Endothelial cell of umbilical vein (primary cell): Measurements from ENCODE around the gene CCDC136. TPM values are rescaled to one million over a fixed set of nuclear protein-coding genes. Genes with fewer than 3 reads are reported as not detected.

Experiments used
- BruUV-seq: library from RNA; stranded (reverse); fragments of 400-500 nt; replicated peaks from 2 replicates; lab custom pipeline; 2021; lab: Mats Ljungman, UMichigan
- CTCF ChIA-PET: fragments of 300-600, 350-600 bp; sonication (Branson Sonifier 250); formaldehyde crosslinking; loops from one replicate; lab custom pipeline; 2021; ENCODE audit warnings: antibody characterized with exemption, inconsistent platforms; lab: Charles Lee
- POLR2A ChIA-PET: fragments of 300-600, 350-600 bp; sonication (Branson Sonifier 250); formaldehyde crosslinking; loops from one replicate; lab custom pipeline; 2021; ENCODE audit warnings: antibody characterized with exemption, inconsistent platforms; lab: Charles Lee
- DNase-seq: peaks from one replicate; pipeline ENCODE4 v3.0.0-alpha.2; 2011; ENCODE audit warnings: low read depth, low spot score
- FAIRE-seq: peaks from 2 replicates; lab custom pipeline; 2011; peaks lifted over from hg19 to GRCh38; lab: Jason Lieb, UNC
- H2AFZ ChIP-seq: 2 replicates; pipeline ENCODE4 v1.6.0; 2012; ENCODE audit warnings: low read depth, low read length, control low read depth, inconsistent platforms
- H3K27ac ChIP-seq: 2 replicates; pipeline ENCODE4 v1.5.1; 2011; ENCODE audit warnings: low read depth, mild to moderate bottlenecking, control low read depth, low read length, moderate library complexity; ENCODE audit not compliant: insufficient read depth
- H3K27me3 ChIP-seq, 2 experiments: 2 replicates each; pipeline versions ENCODE4 v1.6.0 to v1.6.1; 2011; ENCODE audit warnings: low read length in 2 of 2, mixed read lengths in 1 of 2; ENCODE audit not compliant: control insufficient read depth in 2 of 2, insufficient read depth in 2 of 2
- H3K36me3 ChIP-seq, 2 experiments: 2 replicates in 1 of 2; 3 replicates in 1 of 2; pipeline ENCODE4 v1.5.1; 2011; ENCODE audit warnings: low read length in 2 of 2, mild to moderate bottlenecking in 1 of 2, moderate library complexity in 1 of 2; ENCODE audit not compliant: control insufficient read depth in 2 of 2, insufficient read depth in 2 of 2; ENCODE audit errors: extremely low read depth in 1 of 2
- H3K4me1 ChIP-seq: 3 replicates; pipeline ENCODE4 v1.5.1; 2011; ENCODE audit warnings: mild to moderate bottlenecking, low read length; ENCODE audit not compliant: control insufficient read depth, insufficient read depth; ENCODE audit errors: extremely low read depth
- H3K4me2 ChIP-seq: 2 replicates; pipeline ENCODE4 v1.6.1; 2011; ENCODE audit warnings: low read length, control low read depth, mixed read lengths; ENCODE audit not compliant: insufficient read depth
- H3K4me3 ChIP-seq, 3 experiments: fragments of 200-600 bp in 1 of 3; sonication (generic), shearing (Covaris generic) in 1 of 3; replicated peaks in 1 of 3; 2 replicates each; pipeline ENCODE4 v1.5.1; 2011 to 2016; ENCODE audit warnings: control low read depth in 3 of 3, low read length in 3 of 3, mild to moderate bottlenecking in 2 of 3, inconsistent platforms in 1 of 3, low read depth in 1 of 3, moderate library complexity in 1 of 3; ENCODE audit not compliant: insufficient read depth in 1 of 3
- H3K79me2 ChIP-seq: 2 replicates; pipeline ENCODE4 v1.6.0; 2012; ENCODE audit warnings: low read length, inconsistent platforms; ENCODE audit not compliant: control insufficient read depth, insufficient read depth
- H3K9ac ChIP-seq: replicated peaks from 2 replicates; pipeline ENCODE3; 2011; ENCODE audit warnings: low read length, control low read depth; ENCODE audit not compliant: insufficient read depth; ENCODE audit errors: extremely low read depth
- H3K9me1 ChIP-seq: replicated peaks from 3 replicates; pipeline ENCODE4 v1.6.0; 2011; ENCODE audit warnings: mild to moderate bottlenecking, low read length; ENCODE audit not compliant: control insufficient read depth, insufficient read depth; ENCODE audit errors: extremely low read depth
- H3K9me3 ChIP-seq: replicated peaks from 2 replicates; pipeline ENCODE4 v1.5.1; 2012; ENCODE audit warnings: low read length, inconsistent platforms; ENCODE audit not compliant: control insufficient read depth, insufficient read depth
- H4K20me1 ChIP-seq: replicated peaks from 2 replicates; pipeline ENCODE3; 2011; ENCODE audit warnings: mild to moderate bottlenecking, low read length; ENCODE audit not compliant: control insufficient read depth, insufficient read depth; ENCODE audit errors: extremely low read depth
- EZH2 ChIP-seq: IDR thresholded peaks from 2 replicates; pipeline ENCODE4 v1.6.1; 2012; ENCODE audit warnings: borderline replicate concordance, low read depth, mild to moderate bottlenecking, moderate library complexity, low read length, inconsistent platforms; ENCODE audit not compliant: severe bottlenecking
- FOS ChIP-seq: IDR thresholded peaks from 2 replicates; pipeline ENCODE4 v1.6.1; 2011; ENCODE audit warnings: mild to moderate bottlenecking, low read length, moderate library complexity, borderline replicate concordance; ENCODE audit not compliant: insufficient read depth
- GATA2 ChIP-seq: IDR thresholded peaks from 2 replicates; pipeline ENCODE4 v1.7.0; 2011; ENCODE audit warnings: low read depth, mild to moderate bottlenecking, moderate library complexity, mixed read lengths, low read length; ENCODE audit not compliant: insufficient read length, insufficient read depth
- JUN ChIP-seq: IDR thresholded peaks from 2 replicates; pipeline ENCODE4 v1.6.1; 2011; ENCODE audit warnings: borderline replicate concordance, low read depth; ENCODE audit not compliant: insufficient read length, insufficient read depth
- MYC ChIP-seq: IDR thresholded peaks from one replicate; pipeline ENCODE4 v1.6.1; 2011; ENCODE audit warnings: mild to moderate bottlenecking, low read depth, low read length
- POLR2A ChIP-seq: IDR thresholded peaks from 2 replicates; pipeline ENCODE4 v1.6.1; 2012; ENCODE audit warnings: low read depth, mild to moderate bottlenecking, control low read depth, low read length
- POLR2AphosphoS5 ChIP-seq: IDR thresholded peaks from 2 replicates; pipeline ENCODE4 v1.6.1; 2012; ENCODE audit warnings: low read depth, mild to moderate bottlenecking, control low read depth, low read length, moderate library complexity; ENCODE audit not compliant: insufficient read depth
- dilution Hi-C: fragments of 300-500 bp; cut with MboI; formaldehyde crosslinking; loops from one replicate; pipeline ENCODE4 v1.15.0; 2019; ENCODE audit warnings: low sequenced_read_pairs; ENCODE audit not compliant: extremely low pct_ligation_motif_present
- intact Hi-C: fragments of 100-400 bp; cut with micrococcal nuclease; formaldehyde crosslinking; loops from one replicate; pipeline ENCODE4 v1.10.0; 2022
- polyA plus RNA-seq, 4 experiments: library from polyadenylated mRNA; depleted of rRNA in 3 of 4; stranded (reverse) in 3 of 4; unstranded in 1 of 4; fragments of >200 nt; gene quantifications; 2 replicates each; pipeline versions ENCODE4 v1.2.1 to v1.2.3, GENCODE V29; 2011 to 2012; ENCODE audit warnings: missing spikeins in 1 of 4
- total RNA-seq: library from RNA; stranded (reverse); gene quantifications from 2 replicates; pipeline ENCODE4 v1.2.3, GENCODE V29; 2021
- TF ChIP-seq, protein P1 (sequence below): IDR thresholded peaks from 2 replicates; pipeline ENCODE4 v1.6.1; 2011; ENCODE audit not compliant: insufficient read depth, insufficient read length
- TF ChIP-seq, protein P2 (sequence below), 2 donors: IDR thresholded peaks; 1 replicate in 1 of 2; 2 replicates in 1 of 2; pipeline ENCODE4 v1.5.1; 2011; ENCODE audit warnings: low read length in 2 of 2, mild to moderate bottlenecking in 2 of 2, moderate library complexity in 2 of 2, control low read depth in 1 of 2, inconsistent platforms in 1 of 2, low read depth in 1 of 2; ENCODE audit not compliant: insufficient read depth in 1 of 2; ENCODE audit errors: extremely low read depth in 1 of 2

Gene CCDC136
- total and polyA plus RNA-seq, 2 donors (not counting 3 experiments of a cell fraction or from before 2014, with no cell fraction given): 1.8 to 3.3 TPM

DNA sequence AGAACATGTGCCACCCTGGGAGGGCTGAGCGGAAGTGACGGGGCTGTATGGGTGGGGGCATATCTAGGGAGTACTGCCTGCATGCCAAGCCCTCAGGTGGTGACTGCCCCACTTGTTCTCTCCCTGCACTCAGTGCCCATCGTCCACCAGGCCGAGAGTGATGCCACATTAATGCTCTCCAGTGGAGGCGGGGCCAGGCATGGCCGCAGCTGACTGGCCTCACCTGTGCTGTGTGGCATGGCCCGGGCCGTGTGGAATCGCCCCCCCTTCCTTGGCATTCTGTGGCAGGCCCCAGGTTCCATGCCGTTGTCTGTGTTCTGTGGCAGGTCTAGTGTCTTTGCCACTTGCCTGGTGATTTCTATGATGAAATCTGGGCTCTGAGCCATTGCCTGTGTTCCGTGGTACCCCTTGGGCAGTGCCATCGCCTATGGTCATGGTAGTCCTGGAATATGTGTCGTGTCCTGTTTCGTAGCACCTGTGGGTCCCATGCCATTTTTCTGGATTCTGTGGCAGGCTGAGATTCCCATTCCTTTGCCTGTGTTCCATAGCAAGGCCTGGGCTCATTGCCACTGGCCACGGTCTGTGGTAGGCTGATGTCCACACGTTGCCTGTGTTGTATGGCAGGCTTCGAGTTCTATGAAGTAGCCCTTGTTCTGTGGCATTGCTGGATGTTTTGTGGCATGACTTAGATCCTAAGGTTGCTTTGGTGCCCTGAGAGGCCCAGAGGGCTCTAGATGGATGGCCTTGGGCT, 47.4 kb downstream of the CCDC136 start:
- dilution Hi-C loops: no loop called here
- Histone ChIP-seq H3K27me3 (no peaks in the 10 kb centered on the region), H3K79me2 (peaks cover 2% of the 10 kb centered on the region), H3K4me3 (no peak overlapping the region), H2AFZ (no peak overlapping the region), H3K36me3 (peaks cover 11 to 72% of the 10 kb centered on the region in 2 experiments), H3K4me1 (peaks cover under 1% of the 10 kb centered on the region), H3K9me1 (no peaks in the 10 kb centered on the region), H3K4me2 (no peak overlapping the region), H3K27ac (no peak overlapping the region), H3K9ac (no peak overlapping the region), H3K9me3 (no peaks in the 10 kb centered on the region), H4K20me1 (no peaks in the 10 kb centered on the region)
- BruUV-seq: no TSS peak
- TF ChIP-seq MYC (no peak), JUN (no peak), POLR2A (no peak), POLR2AphosphoS5 (no peak), EZH2 (no peak), GATA2 (no peak), FOS (no peak)
- TF ChIP-seq, protein P1, sequence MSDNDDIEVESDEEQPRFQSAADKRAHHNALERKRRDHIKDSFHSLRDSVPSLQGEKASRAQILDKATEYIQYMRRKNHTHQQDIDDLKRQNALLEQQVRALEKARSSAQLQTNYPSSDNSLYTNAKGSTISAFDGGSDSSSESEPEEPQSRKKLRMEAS: no peak
- TF ChIP-seq, protein P2, sequence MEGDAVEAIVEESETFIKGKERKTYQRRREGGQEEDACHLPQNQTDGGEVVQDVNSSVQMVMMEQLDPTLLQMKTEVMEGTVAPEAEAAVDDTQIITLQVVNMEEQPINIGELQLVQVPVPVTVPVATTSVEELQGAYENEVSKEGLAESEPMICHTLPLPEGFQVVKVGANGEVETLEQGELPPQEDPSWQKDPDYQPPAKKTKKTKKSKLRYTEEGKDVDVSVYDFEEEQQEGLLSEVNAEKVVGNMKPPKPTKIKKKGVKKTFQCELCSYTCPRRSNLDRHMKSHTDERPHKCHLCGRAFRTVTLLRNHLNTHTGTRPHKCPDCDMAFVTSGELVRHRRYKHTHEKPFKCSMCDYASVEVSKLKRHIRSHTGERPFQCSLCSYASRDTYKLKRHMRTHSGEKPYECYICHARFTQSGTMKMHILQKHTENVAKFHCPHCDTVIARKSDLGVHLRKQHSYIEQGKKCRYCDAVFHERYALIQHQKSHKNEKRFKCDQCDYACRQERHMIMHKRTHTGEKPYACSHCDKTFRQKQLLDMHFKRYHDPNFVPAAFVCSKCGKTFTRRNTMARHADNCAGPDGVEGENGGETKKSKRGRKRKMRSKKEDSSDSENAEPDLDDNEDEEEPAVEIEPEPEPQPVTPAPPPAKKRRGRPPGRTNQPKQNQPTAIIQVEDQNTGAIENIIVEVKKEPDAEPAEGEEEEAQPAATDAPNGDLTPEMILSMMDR (IDR thresholded peaks at IDR 0.05; ENCODE audit: extremely low read depth in 1 of 2, insufficient read depth in 1 of 2, low read depth in 1 of 2, low read length in 2 of 2): no peak
- CTCF ChIA-PET: no interaction called here
- POLR2A ChIA-PET: no interaction called here
- no peak for DNase-seq
- intact Hi-C loops: no loop called here
- FAIRE-seq: no peak
